H1 (cell line): Measurements from ENCODE around the gene SHCBP1. TPM values are rescaled to one million over a fixed set of nuclear protein-coding genes. Genes with fewer than 3 reads are reported as not detected.
"Not testable (repeated sequence)": the region's sequence is repeated elsewhere in the genome, so short reads cannot be mapped to it uniquely, and the experiment has no call there.

Experiments used
- CTCF ChIA-PET: fragments of 300-600 bp; sonication (Branson Sonifier 250); formaldehyde crosslinking; loops from one replicate; lab custom pipeline; 2021; ENCODE audit not compliant: partially characterized antibody; lab: Charles Lee
- POLR2A ChIA-PET: fragments of 300-600 bp; sonication (Branson Sonifier 250); formaldehyde crosslinking; loops from one replicate; lab custom pipeline; 2021; ENCODE audit warnings: inconsistent platforms; ENCODE audit not compliant: partially characterized antibody; lab: Charles Lee
- DNase-seq, 2 experiments: peaks; one replicate each; pipeline versions ENCODE4 v3.0.0 to v3.0.0-alpha.2; 2010 to 2022; ENCODE audit warnings: low spot score in 2 of 2, low read depth in 1 of 2, mixed read lengths in 1 of 2
- FAIRE-seq: peaks from 2 replicates; lab custom pipeline; 2011; peaks lifted over from hg19 to GRCh38; lab: Jason Lieb, UNC
- H2AFZ ChIP-seq: 2 replicates; pipeline ENCODE4 v1.8.1; 2012; ENCODE audit warnings: low read length, inconsistent platforms
- H2AK5ac ChIP-seq: 2 replicates; pipeline ENCODE4 v1.6.1; 2013; ENCODE audit warnings: low read depth, low read length
- H2BK120ac ChIP-seq: replicated peaks from 2 replicates; pipeline ENCODE3; 2013; ENCODE audit warnings: low read depth, low read length, inconsistent platforms
- H2BK12ac ChIP-seq: 2 replicates; pipeline ENCODE4 v1.6.1; 2013; ENCODE audit warnings: low read depth, low read length
- H2BK15ac ChIP-seq: 2 replicates; pipeline ENCODE4 v1.6.1; 2013; ENCODE audit warnings: low read length
- H2BK20ac ChIP-seq: 2 replicates; pipeline ENCODE4 v1.6.1; 2013; ENCODE audit warnings: low read length
- H2BK5ac ChIP-seq: 2 replicates; pipeline ENCODE4 v1.6.1; 2013; ENCODE audit warnings: low read depth, low read length
- H3K14ac ChIP-seq: 2 replicates; pipeline ENCODE4 v1.6.1; 2013; ENCODE audit warnings: inconsistent platforms; ENCODE audit not compliant: insufficient read length
- H3K18ac ChIP-seq: 2 replicates; pipeline ENCODE4 v1.6.1; 2013; ENCODE audit warnings: low read length; ENCODE audit errors: extremely low read depth
- H3K23ac ChIP-seq: 2 replicates; pipeline ENCODE4 v1.6.1; 2013; ENCODE audit warnings: inconsistent platforms; ENCODE audit not compliant: insufficient read length
- H3K23me2 ChIP-seq: 2 replicates; pipeline ENCODE4 v1.6.1; 2013; ENCODE audit warnings: low read depth, low read length
- H3K27ac ChIP-seq: 2 replicates; pipeline ENCODE4 v1.6.1; 2011; ENCODE audit warnings: low read depth, low read length, inconsistent platforms
- H3K27me3 ChIP-seq, 4 experiments: replicated peaks in 1 of 4; 1 replicate in 1 of 4; 2 replicates in 3 of 4; pipeline versions ENCODE4 v1.6.1 to v1.8.1; 2011 to 2013; ENCODE audit warnings: low read length in 3 of 4, mild to moderate bottlenecking in 3 of 4, inconsistent platforms in 2 of 4, mixed read lengths in 2 of 4, moderate library complexity in 1 of 4; ENCODE audit not compliant: control insufficient read depth in 3 of 4, insufficient read depth in 3 of 4; ENCODE audit errors: extremely low read depth in 1 of 4
- H3K36me3 ChIP-seq, 4 experiments: 2 replicates each; pipeline versions ENCODE4 v1.6.1 to v1.8.1; 2011 to 2013; ENCODE audit warnings: mild to moderate bottlenecking in 4 of 4, low read length in 3 of 4, moderate library complexity in 2 of 4, control low read depth in 1 of 4, inconsistent platforms in 1 of 4; ENCODE audit not compliant: insufficient read depth in 4 of 4, control insufficient read depth in 2 of 4
- H3K4ac ChIP-seq: replicated peaks from 2 replicates; pipeline ENCODE3; 2013; ENCODE audit warnings: low read length, low read depth, mixed read lengths, inconsistent platforms; ENCODE audit not compliant: insufficient read length
- H3K4me1 ChIP-seq, 4 experiments: replicated peaks in 1 of 4; 1 replicate in 1 of 4; 2 replicates in 3 of 4; pipeline versions ENCODE4 v1.6.1 to v1.8.1; 2011 to 2013; ENCODE audit warnings: low read length in 3 of 4, inconsistent platforms in 2 of 4, mixed read lengths in 1 of 4; ENCODE audit not compliant: insufficient read depth in 4 of 4, control insufficient read depth in 3 of 4
- H3K4me2 ChIP-seq, 2 experiments: 2 replicates each; pipeline versions ENCODE4 v1.6.1 to v1.8.1; 2011 to 2013; ENCODE audit warnings: low read depth in 2 of 2, low read length in 2 of 2, control low read depth in 1 of 2, inconsistent platforms in 1 of 2, mild to moderate bottlenecking in 1 of 2; ENCODE audit not compliant: insufficient read depth in 1 of 2
- H3K4me3 ChIP-seq, 4 experiments: fragments of 200-600, 300-600 bp in 1 of 4; sonication (generic), shearing (Covaris generic), sonication (Bioruptor Twin) in 1 of 4; 2 replicates each; pipeline versions ENCODE4 v1.5.1 to v1.8.1; 2011 to 2016; ENCODE audit warnings: low read length in 4 of 4, low read depth in 3 of 4, control low read depth in 2 of 4, inconsistent platforms in 2 of 4, mild to moderate bottlenecking in 2 of 4, mixed read lengths in 1 of 4, moderate library complexity in 1 of 4; ENCODE audit not compliant: insufficient read depth in 2 of 4; ENCODE audit errors: extremely low read depth in 1 of 4
- H3K56ac ChIP-seq: replicated peaks from 2 replicates; pipeline ENCODE3; 2013; ENCODE audit warnings: low read depth, mild to moderate bottlenecking, mixed read lengths, low read length, inconsistent platforms; ENCODE audit not compliant: insufficient read length
- H3K79me1 ChIP-seq: 2 replicates; pipeline ENCODE4 v1.6.1; 2013; ENCODE audit warnings: low read depth, low read length, control low read depth
- H3K79me2 ChIP-seq, 2 experiments: 2 replicates each; pipeline versions ENCODE4 v1.6.1 to v1.8.1; 2012 to 2013; ENCODE audit warnings: low read length in 2 of 2, mild to moderate bottlenecking in 2 of 2, inconsistent platforms in 1 of 2; ENCODE audit not compliant: insufficient read depth in 2 of 2, control insufficient read depth in 1 of 2
- H3K9ac ChIP-seq, 4 experiments: replicated peaks in 1 of 4; 1 replicate in 1 of 4; 2 replicates in 3 of 4; pipeline versions ENCODE4 v1.6.1 to v1.8.1; 2011 to 2013; ENCODE audit warnings: low read depth in 3 of 4, low read length in 3 of 4, control low read depth in 2 of 4, mild to moderate bottlenecking in 2 of 4, moderate library complexity in 2 of 4, inconsistent platforms in 1 of 4; ENCODE audit errors: extremely low read depth in 1 of 4
- H3K9me3 ChIP-seq, 2 experiments: 2 replicates each; pipeline versions ENCODE4 v1.6.1 to v1.8.1; 2012 to 2013; ENCODE audit warnings: mild to moderate bottlenecking in 2 of 2, moderate library complexity in 2 of 2, control low read depth in 1 of 2, inconsistent platforms in 1 of 2, low read depth in 1 of 2, low read length in 1 of 2, mixed read lengths in 1 of 2; ENCODE audit not compliant: insufficient read depth in 2 of 2
- H4K20me1 ChIP-seq, 2 experiments: replicated peaks in 1 of 2; 2 replicates each; pipeline versions ENCODE3 to v1.8.1; 2011 to 2013; ENCODE audit warnings: inconsistent platforms in 2 of 2, low read length in 2 of 2, mild to moderate bottlenecking in 1 of 2; ENCODE audit not compliant: insufficient read depth in 2 of 2, control insufficient read depth in 1 of 2
- H4K5ac ChIP-seq: 2 replicates; pipeline ENCODE4 v1.6.1; 2013; ENCODE audit warnings: low read length, low read depth, mixed read lengths, inconsistent platforms; ENCODE audit not compliant: insufficient read length
- H4K8ac ChIP-seq: 2 replicates; pipeline ENCODE4 v1.8.0; 2013; ENCODE audit warnings: mild to moderate bottlenecking, moderate library complexity, low read length, inconsistent platforms; ENCODE audit not compliant: insufficient read depth; ENCODE audit errors: extremely low read depth
- H4K91ac ChIP-seq: replicated peaks from 2 replicates; pipeline ENCODE3; 2013; ENCODE audit warnings: low read length, mixed read lengths, inconsistent platforms; ENCODE audit not compliant: insufficient read length
- RAD21 ChIP-seq, 2 experiments: IDR thresholded peaks in 1 of 2; conservative IDR thresholded peaks in 1 of 2; 2 replicates each; pipeline ENCODE4 v1.6.1; 2011; ENCODE audit warnings: low read depth in 2 of 2, low read length in 2 of 2, improper control_type of control experiment in 1 of 2, inconsistent platforms in 1 of 2, mild to moderate bottlenecking in 1 of 2, moderate library complexity in 1 of 2
- WGBS, 2 experiments: shearing (Covaris generic) in 1 of 2; methylation state at CpG; one replicate each; pipeline versions ENCODE4 v1.1.6 to v1.1.7; 2013 to 2015; ENCODE audit warnings: low lambda C conversion rate in 2 of 2, mixed read lengths in 2 of 2, inconsistent platforms in 1 of 2, low coverage in 1 of 2, missing lambda C conversion rate in 1 of 2; ENCODE audit not compliant: insufficient replicate concordance in 2 of 2, insufficient coverage in 1 of 2, insufficient read length in 1 of 2; ENCODE audit errors: extremely low coverage in 1 of 2, missing lambda C conversion rate in 1 of 2; 5-methylcytosine and 5-hydroxymethylcytosine counted together
- polyA plus RNA-seq, 7 experiments: library from polyadenylated mRNA; depleted of rRNA in 3 of 7; stranded (reverse) in 5 of 7; unstranded in 2 of 7; fragments of >200 nt in 5 of 7; fragments of 200-250 nt in 2 of 7; gene quantifications; 1 replicate in 5 of 7; 2 replicates in 1 of 7; 4 replicates in 1 of 7; pipeline versions ENCODE4 v1.2.1 to v1.2.3, GENCODE V29; 2011 to 2013; ENCODE audit warnings: missing spikeins in 2 of 7, mixed read lengths in 2 of 7
- total RNA-seq: library from RNA; stranded (reverse); fragmentation: NEBNext Ultra II Directional; extraction: Animal tissue kit (Norgen Biotek cat#: 25700); gene quantifications from 2 replicates; pipeline ENCODE4 v1.2.1, GENCODE V29; 2021

The SHCBP1 gene
- total and polyA plus RNA-seq, 2 of the 8 experiments (the other 6 are each of a cell fraction or from before 2014, with no cell fraction given), result 5.7 to 14.8 TPM

DNA sequence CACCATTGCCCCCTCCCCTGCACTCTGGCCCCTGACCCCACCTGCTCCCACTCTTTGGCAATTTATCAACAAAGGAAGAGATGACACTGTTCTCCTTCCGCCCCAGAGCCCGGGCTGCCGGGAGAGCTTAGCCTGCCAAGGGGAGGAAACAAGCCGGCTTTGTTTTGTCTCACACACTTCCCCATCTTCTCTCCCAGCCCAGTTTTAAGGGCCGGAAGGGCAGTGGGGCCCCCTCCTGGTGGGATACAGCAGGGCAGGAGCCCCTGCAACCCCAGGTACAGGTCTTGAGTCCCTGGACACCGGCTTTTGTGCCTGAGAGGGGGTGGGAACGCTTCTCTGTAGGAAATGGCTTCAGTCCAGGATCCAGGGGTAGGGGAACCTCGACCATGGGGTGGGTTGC, 2.1 kb upstream of the SHCBP1 start:
- not testable (repeated sequence) for H4K8ac ChIP-seq
- peak in 1 of 2 experiments; percentile 8; a peak in 2 of 4 replicates for TF ChIP-seq RAD21 (IDR thresholded peaks at IDR 0.05 in 1 of 2, conservative IDR thresholded peaks at IDR 0.05 in 1 of 2; ENCODE audit: low read depth in 2 of 2, low read length in 2 of 2)
- TF ChIP-seq, all 59 proteins: peak for 1; not testable (repeated sequence) for 58
- H3K4me2 ChIP-seq, H2BK12ac ChIP-seq, H3K23ac ChIP-seq, H2BK120ac ChIP-seq, H4K20me1 ChIP-seq, H3K23me2 ChIP-seq, H3K4me1 ChIP-seq, CTCF ChIA-PET, H3K4me3 ChIP-seq, H3K14ac ChIP-seq, H3K18ac ChIP-seq, POLR2A ChIA-PET, H2BK15ac ChIP-seq, H4K5ac ChIP-seq, H3K56ac ChIP-seq, H2BK20ac ChIP-seq, H3K27ac ChIP-seq, H2AFZ ChIP-seq, H3K9ac ChIP-seq, H3K79me1 ChIP-seq, H4K91ac ChIP-seq, H2BK5ac ChIP-seq, H2AK5ac ChIP-seq, H3K27me3 ChIP-seq, H3K36me3 ChIP-seq, H3K9me3 ChIP-seq, H3K4ac ChIP-seq: not testable (repeated sequence)
- FAIRE-seq (peak; percentile 95), DNase-seq (peak in 1 of 2 experiments; percentile 57)
- H3K79me2 ChIP-seq, result peaks cover 0 to 22% of the 10 kb centered on the region in 2 experiments; a peak in 3 of 4 replicates
- 40% methylated on average over 1 of the region's 8 CpGs; no CpG with 5 or more reads in 1 of the 2 experiments for WGBS, 2 experiments
